ENCODE results near the gene FAM107A. TPM values are rescaled to one million over a fixed set of nuclear protein-coding genes. Genes with fewer than 3 reads are reported as not detected.

FAM107A gene
- total RNA-seq, 1 experiment from 2014 or later = not detected

- ChIA-PET POLR2A (ENCODE audit: low non-redundant PET) (no interaction called here), CTCF (no interaction called here)
- intact Hi-C loops (cut with micrococcal nuclease; ENCODE audit: unreplicated experiment) = no loop called here
- no TSS peak for BruUV-seq (replicated peaks)
- TF ChIP-seq EZH2 (IDR thresholded peaks at IDR 0.05; ENCODE audit: borderline replicate concordance, low read depth, low read length, poor library complexity, severe bottlenecking) (no peak), CTCF (conservative IDR thresholded peaks at IDR 0.05; ENCODE audit: low read depth, low read length) (no peak)
- Histone ChIP-seq H3K9me3 (ENCODE audit: low read depth, low read length, poor library complexity, severe bottlenecking) (no peaks in the 10 kb centered on the region), H3K27ac (ENCODE audit: low read depth, low read length, poor library complexity, severe bottlenecking) (no peak overlapping the region), H3K4me3 (ENCODE audit: low read depth, low read length, poor library complexity, severe bottlenecking) (no peak overlapping the region), H3K27me3 (replicated peaks; ENCODE audit: insufficient read depth, low read depth, low read length, poor library complexity) (no peaks in the 10 kb centered on the region), H3K36me3 (ENCODE audit: insufficient read depth, low read length, poor library complexity, severe bottlenecking) (no peaks in the 10 kb centered on the region), H3K4me1 (ENCODE audit: insufficient read depth, low read length, poor library complexity, severe bottlenecking) (no peaks in the 10 kb centered on the region)
- no peak for DNase-seq (ENCODE audit: low spot score)
These were observed 6.3 kb downstream of the FAM107A start for GRCh38 chr3:58570851-58571250.

- POLR2A ChIA-PET (ENCODE audit: low non-redundant PET) = no interaction called here
- intact Hi-C loops (cut with micrococcal nuclease; ENCODE audit: unreplicated experiment) = no loop called here
- Histone ChIP-seq H3K9me3 (ENCODE audit: low read depth, low read length, poor library complexity, severe bottlenecking) (no peaks in the 10 kb centered on the region), H3K4me3 (ENCODE audit: low read depth, low read length, poor library complexity, severe bottlenecking) (no peak overlapping the region), H3K27me3 (replicated peaks; ENCODE audit: insufficient read depth, low read depth, low read length, poor library complexity) (no peaks in the 10 kb centered on the region), H3K4me1 (ENCODE audit: insufficient read depth, low read length, poor library complexity, severe bottlenecking) (no peaks in the 10 kb centered on the region), H3K27ac (ENCODE audit: low read depth, low read length, poor library complexity, severe bottlenecking) (no peak overlapping the region), H3K36me3 (ENCODE audit: insufficient read depth, low read length, poor library complexity, severe bottlenecking) (no peaks in the 10 kb centered on the region)
- CTCF ChIA-PET = interaction anchor here (1.7 kb wide), 1 partner anchor 61 kb away, joined by 19 read pairs; no protein-coding TSS in a partner anchor
- no peak for TF ChIP-seq EZH2 (IDR thresholded peaks at IDR 0.05; ENCODE audit: borderline replicate concordance, low read depth, low read length, poor library complexity, severe bottlenecking)
- no peak for TF ChIP-seq CTCF (conservative IDR thresholded peaks at IDR 0.05; ENCODE audit: low read depth, low read length)
- no TSS peak for BruUV-seq (replicated peaks)
- no peak for DNase-seq (ENCODE audit: low spot score)
These were observed 7.7 kb downstream of the FAM107A start for GRCh38 chr3:58569287-58570001.

GRCh38 chr3:58568572-58569286 lies 8.5 kb downstream of the FAM107A start:
- H3K36me3 ChIP-seq (ENCODE audit: insufficient read depth, low read length, poor library complexity, severe bottlenecking) = no peaks in the 10 kb centered on the region
- BruUV-seq (replicated peaks) = no TSS peak
- H3K27ac ChIP-seq (ENCODE audit: low read depth, low read length, poor library complexity, severe bottlenecking) = no peak overlapping the region
- TF ChIP-seq CTCF (conservative IDR thresholded peaks at IDR 0.05; ENCODE audit: low read depth, low read length) (peak; percentile 75), EZH2 (IDR thresholded peaks at IDR 0.05; ENCODE audit: borderline replicate concordance, low read depth, low read length, poor library complexity, severe bottlenecking) (no peak)
- H3K4me3 ChIP-seq (ENCODE audit: low read depth, low read length, poor library complexity, severe bottlenecking) = no peak overlapping the region
- intact Hi-C loops (cut with micrococcal nuclease; ENCODE audit: unreplicated experiment) = loop anchor here (1.0 kb wide), 1 partner anchor 62 kb away; no protein-coding TSS in a partner anchor
- CTCF ChIA-PET = interaction anchor here (0.6 to 1.7 kb wide), 3 partner anchors 61 to 345 kb away, joined by 3 to 19 read pairs (median 16); no protein-coding TSS in a partner anchor
- POLR2A ChIA-PET (ENCODE audit: low non-redundant PET) = no interaction called here
- H3K27me3 ChIP-seq (replicated peaks; ENCODE audit: insufficient read depth, low read depth, low read length, poor library complexity) = no peaks in the 10 kb centered on the region
- H3K9me3 ChIP-seq (ENCODE audit: low read depth, low read length, poor library complexity, severe bottlenecking) = no peaks in the 10 kb centered on the region
- peak; percentile 60 for DNase-seq (ENCODE audit: low spot score)
- H3K4me1 ChIP-seq (ENCODE audit: insufficient read depth, low read length, poor library complexity, severe bottlenecking) = no peaks in the 10 kb centered on the region

All from A673 (cell line).